Measurements from ENCODE around the gene LSM11. TPM values are rescaled to one million over a fixed set of nuclear protein-coding genes. Genes with fewer than 3 reads are reported as not detected.
"Not testable (repeated sequence)": the region's sequence is repeated elsewhere in the genome, so short reads cannot be mapped to it uniquely, and the experiment has no call there.

Gene LSM11
- total RNA-seq, result 10 to 100 TPM in 4 of 8 experiments, 1 to 10 TPM in 4; 2.0 to 22.2 (median 11.4) TPM

DNA sequence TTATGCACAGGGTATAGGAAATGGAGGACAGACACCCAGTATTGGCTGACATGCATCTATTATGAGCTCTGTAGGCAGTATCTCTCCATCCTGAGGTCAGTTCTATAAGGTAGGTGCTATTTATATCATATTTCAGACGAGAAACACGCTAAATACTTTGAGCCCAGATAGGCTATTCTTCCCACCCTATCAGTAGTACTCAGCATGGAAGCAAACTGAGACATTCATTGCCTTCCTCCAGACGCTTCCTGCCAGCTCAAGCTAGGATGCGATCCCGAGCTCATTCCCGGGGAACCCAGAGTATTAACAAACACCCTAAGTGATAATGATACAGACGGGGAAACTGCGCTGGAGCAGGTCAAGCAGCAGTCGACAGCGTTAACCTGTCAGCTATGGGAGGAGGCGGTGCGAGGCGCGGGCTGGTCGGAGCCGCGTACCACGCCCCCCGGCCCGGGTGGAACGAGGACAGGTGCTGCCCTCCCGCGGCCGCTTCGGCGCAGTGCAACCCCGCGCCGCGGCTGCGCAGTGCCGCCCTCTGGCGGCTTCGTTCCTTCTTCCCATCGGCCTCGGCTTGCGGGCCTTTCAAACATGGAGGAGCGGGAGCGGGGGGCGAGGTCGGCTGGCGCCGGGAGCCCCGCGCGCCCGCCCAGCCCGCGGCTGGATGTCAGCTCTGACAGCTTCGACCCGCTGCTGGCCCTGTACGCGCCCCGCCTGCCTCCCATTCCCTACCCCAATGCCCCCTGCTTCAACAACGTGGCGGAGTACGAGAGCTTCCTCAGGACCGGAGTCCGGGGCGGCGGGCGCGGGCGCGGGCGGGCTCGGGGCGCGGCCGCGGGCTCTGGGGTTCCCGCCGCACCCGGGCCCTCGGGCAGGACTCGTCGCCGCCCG lies at the start of gene LSM11:
Gene LSM11, plus strand, starts transcription at position 550 of the 888 bp plus-strand sequence. Its CDS starts 39 bp downstream, at position 589.
- peak; percentile 74 to 93 (median 90) for ATAC-seq (replicated peaks in 6 of 8)
- in situ Hi-C loops (cut with MboI; ENCODE audit: low pct_unique_long_range_greater_than_20kb in 2 of 9, low sequenced_read_pairs in 9 of 9, unreplicated experiment in 9 of 9), result loop anchor here in 4 of 9 experiments (25.0 kb wide), 2 partner anchors 406 to 606 kb away; partner anchors contain the start of gene MED7 (in 1 of the 4)
- H3K4me3 ChIP-seq, result peak within 1 kb of the TSS; percentile 59 to 88 (median 79)
- WGBS, 10 experiments, result 0 to 20% (median 0%) methylated on average over 1 to 13 of the region's 79 CpGs; no CpG with 5 or more reads in 3 of the 10 experiments
- peak within 1 kb of the TSS; percentile 18 to 45 for H3K27ac ChIP-seq
- peaks cover 0 to 6% of the 10 kb centered on the region in 2 donors for H3K4me1 ChIP-seq (replicated peaks in 1 of 2)

DNA sequence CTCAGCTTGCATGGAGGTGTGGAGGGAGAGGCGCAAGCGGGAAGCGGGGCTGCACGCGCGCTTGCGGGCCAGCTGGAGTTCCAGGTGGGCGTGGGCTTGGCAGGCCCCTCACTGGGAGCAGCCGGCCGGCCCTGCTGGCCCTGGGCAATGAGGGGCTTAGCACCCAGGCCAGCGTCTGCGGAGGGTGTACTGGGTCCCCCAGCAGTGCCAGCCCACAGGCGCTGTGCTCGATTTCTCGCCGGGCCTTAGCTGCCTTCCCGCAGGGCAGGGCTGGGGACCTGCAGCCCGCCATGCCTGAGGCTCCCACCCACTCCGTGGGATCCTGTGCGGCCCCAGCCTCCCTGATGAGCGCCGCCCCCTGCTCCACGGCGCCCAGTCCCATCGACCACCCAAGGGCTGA lies 49.7 kb upstream of the LSM11 start:
- H3K4me1 ChIP-seq (replicated peaks in 1 of 2); in situ Hi-C loops (cut with MboI; ENCODE audit: low pct_unique_long_range_greater_than_20kb in 2 of 9, low sequenced_read_pairs in 9 of 9, unreplicated experiment in 9 of 9); ATAC-seq (replicated peaks in 6 of 8); H3K4me3 ChIP-seq; H3K27ac ChIP-seq: not testable (repeated sequence)
- 20% methylated on average over 1 of the region's 25 CpGs; no CpG with 5 or more reads in 9 of the 10 experiments for WGBS, 10 experiments

DNA sequence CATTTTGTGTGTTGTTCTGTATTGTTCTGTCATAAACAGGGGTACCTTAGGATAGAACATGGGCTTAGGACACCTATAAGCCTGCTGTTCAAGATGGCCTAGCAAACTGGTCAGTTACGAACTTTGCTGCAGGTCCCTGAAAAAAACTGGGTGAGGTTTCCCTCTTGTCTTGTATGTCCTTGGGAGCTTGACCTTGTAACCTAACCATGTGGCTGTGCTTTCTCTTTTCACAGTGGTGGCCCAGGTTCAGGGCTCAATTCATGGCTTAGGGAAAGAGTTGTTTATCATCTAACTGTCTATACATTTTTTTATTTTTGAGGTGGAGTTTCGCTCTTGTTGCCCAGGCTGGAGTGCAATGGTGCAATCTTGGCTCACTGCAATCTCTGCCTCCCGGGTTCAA lies 47.4 kb upstream of the LSM11 start:
- WGBS, 10 experiments, result 50 to 100% (median 80%) methylated on average over 1 to 2 of the region's 3 CpGs; no CpG with 5 or more reads in 4 of the 10 experiments
- H3K27ac ChIP-seq; ATAC-seq (replicated peaks in 6 of 8); H3K4me1 ChIP-seq (replicated peaks in 1 of 2); H3K4me3 ChIP-seq; in situ Hi-C loops (cut with MboI; ENCODE audit: low pct_unique_long_range_greater_than_20kb in 2 of 9, low sequenced_read_pairs in 9 of 9, unreplicated experiment in 9 of 9): not testable (repeated sequence)

DNA sequence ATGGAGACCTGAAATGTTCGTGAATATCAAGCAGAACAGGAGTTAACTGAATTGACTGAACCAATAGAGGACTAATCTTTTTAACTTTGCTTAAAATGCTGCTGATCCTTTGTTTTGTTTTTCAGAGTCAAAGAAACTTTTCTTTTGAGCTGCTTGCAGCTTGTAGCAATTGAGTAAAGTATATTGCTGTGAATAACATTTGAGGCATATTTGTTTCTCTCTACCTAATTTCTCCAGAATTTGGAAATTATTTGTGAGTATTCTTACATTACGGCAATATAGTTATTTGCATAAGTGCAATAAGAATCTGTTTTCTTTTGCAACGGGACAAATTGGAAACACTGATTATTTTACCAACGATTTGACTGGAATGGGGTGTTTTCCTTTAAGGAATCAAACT lies 44.8 kb upstream of the LSM11 start:
- in situ Hi-C loops (cut with MboI; ENCODE audit: low pct_unique_long_range_greater_than_20kb in 2 of 9, low sequenced_read_pairs in 9 of 9, unreplicated experiment in 9 of 9), result not testable (repeated sequence)

DNA sequence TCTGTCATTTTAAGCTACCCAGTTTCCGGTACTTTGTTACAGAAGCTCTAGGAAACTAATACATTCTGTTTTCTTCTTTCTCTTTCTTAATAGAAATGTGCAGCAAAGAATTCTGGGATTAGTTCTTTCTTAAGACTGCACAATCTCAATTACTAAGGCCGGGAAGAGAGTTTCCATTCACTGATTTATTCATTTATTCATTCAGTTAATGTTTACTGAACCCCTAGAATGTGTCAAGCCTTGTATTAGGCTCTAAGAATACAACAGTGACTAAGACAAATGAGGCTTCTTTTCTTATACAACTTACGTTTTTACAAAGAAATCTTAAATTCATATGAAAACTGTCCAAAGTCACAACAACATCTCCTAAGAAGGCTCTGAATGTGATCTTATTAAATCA lies 39.8 kb upstream of the LSM11 start:
- in situ Hi-C loops (cut with MboI; ENCODE audit: low pct_unique_long_range_greater_than_20kb in 2 of 9, low sequenced_read_pairs in 9 of 9, unreplicated experiment in 9 of 9), result loop anchor here in 3 of 9 experiments (25.0 kb wide), 2 partner anchors 216 to 366 kb away; a partner anchor contains a TSS
- no peaks in the 10 kb centered on the region for H3K4me1 ChIP-seq (replicated peaks in 1 of 2)
- H3K27ac ChIP-seq, result no peak overlapping the region
- ATAC-seq (replicated peaks in 6 of 8), result no peak
- WGBS, 10 experiments, result 30 to 89% (median 63%) methylated on average over 1 to 3 of the region's 3 CpGs
- H3K4me3 ChIP-seq, result no peak overlapping the region

More for the DNA sequence above, 44.8 kb upstream of the LSM11 start:
- ATAC-seq (replicated peaks in 6 of 8); H3K4me3 ChIP-seq; H3K4me1 ChIP-seq (replicated peaks in 1 of 2); H3K27ac ChIP-seq: not testable (repeated sequence)
- WGBS, 10 experiments, result 61 to 100% (median 72%) methylated on average over 1 to 4 of the region's 4 CpGs

DNA sequence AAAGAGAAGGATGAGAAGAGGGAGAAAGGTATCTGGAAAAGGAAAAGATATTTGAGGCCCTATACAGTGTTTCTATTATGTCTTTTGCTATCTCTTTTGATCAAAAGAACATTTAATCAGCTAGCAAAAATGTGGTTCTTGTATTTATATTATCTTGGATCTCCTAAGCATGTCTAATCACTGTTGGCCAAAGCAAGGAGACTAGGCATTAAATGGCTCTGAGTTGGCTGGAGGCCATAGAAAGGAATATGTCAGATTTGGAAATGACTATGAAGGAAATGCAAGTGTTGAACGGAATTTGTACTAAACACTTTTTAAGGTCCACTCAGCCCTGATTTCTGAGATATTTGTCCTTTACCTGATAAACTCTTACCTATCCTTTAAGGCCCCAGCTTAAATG lies 34.6 kb upstream of the LSM11 start:
- 60 to 100% (median 87%) methylated on average over 1 of the region's 1 CpG; no CpG with 5 or more reads in 4 of the 10 experiments for WGBS, 10 experiments
- H3K27ac ChIP-seq, result no peak overlapping the region
- H3K4me1 ChIP-seq (replicated peaks in 1 of 2), result no peaks in the 10 kb centered on the region
- in situ Hi-C loops (cut with MboI; ENCODE audit: low pct_unique_long_range_greater_than_20kb in 2 of 9, low sequenced_read_pairs in 9 of 9, unreplicated experiment in 9 of 9), result loop anchor here in 3 of 9 experiments (25.0 kb wide), 2 partner anchors 222 to 372 kb away; a partner anchor contains a TSS
- ATAC-seq (replicated peaks in 6 of 8), result no peak
- H3K4me3 ChIP-seq, result no peak overlapping the region

DNA sequence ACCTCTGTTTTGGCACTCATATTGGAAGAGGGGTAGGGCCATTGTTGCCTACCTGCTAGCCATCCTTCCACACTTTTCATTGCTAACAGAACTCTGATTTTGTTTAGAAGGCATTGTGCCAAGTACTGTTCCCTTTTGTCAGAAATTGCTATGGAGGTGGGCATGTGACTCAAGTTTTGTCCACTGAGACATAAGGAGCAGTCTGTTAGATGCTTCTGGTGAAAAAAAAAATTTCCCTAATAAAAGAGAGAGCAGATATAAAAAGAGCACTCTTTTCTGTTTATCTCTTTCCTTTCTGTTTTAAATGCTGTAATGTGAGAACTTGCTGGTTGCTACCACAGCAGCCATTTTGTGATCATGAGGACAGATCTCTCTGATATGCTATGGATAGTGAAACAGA lies 34.2 kb upstream of the LSM11 start:
- in situ Hi-C loops (cut with MboI; ENCODE audit: low pct_unique_long_range_greater_than_20kb in 2 of 9, low sequenced_read_pairs in 9 of 9, unreplicated experiment in 9 of 9), result loop anchor here in 3 of 9 experiments (25.0 kb wide), 2 partner anchors 222 to 372 kb away; a partner anchor contains a TSS
- Histone ChIP-seq H3K27ac (no peak overlapping the region), H3K4me1 (replicated peaks in 1 of 2) (no peaks in the 10 kb centered on the region), H3K4me3 (no peak overlapping the region)
- no peak for ATAC-seq (replicated peaks in 6 of 8)

DNA sequence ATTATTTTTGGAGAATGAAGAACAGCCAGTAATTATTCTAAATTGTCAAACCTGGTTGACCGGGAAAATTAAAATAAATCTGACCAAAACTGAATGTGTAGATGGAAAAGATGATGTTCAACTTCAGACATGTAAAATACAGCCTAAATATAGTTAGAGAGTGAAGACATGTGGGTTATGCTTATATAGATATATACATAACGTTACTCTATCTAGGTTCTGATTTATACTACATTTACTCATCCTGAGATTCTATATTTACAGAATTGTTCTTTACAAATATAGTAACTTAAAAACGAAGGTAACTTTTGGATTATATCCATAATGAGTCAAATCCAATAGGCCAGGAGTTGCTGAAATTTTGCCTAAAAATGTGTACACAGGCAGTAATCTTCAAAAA lies 33.1 kb upstream of the LSM11 start:
- Histone ChIP-seq H3K4me3 (no peak overlapping the region), H3K4me1 (replicated peaks in 1 of 2) (no peaks in the 10 kb centered on the region), H3K27ac (no peak overlapping the region)
- WGBS, 10 experiments, result 5 to 85% (median 71%) methylated on average over 1 to 3 of the region's 3 CpGs
- in situ Hi-C loops (cut with MboI; ENCODE audit: low pct_unique_long_range_greater_than_20kb in 2 of 9, low sequenced_read_pairs in 9 of 9, unreplicated experiment in 9 of 9), result loop anchor here in 3 of 9 experiments (25.0 kb wide), 2 partner anchors 223 to 373 kb away; a partner anchor contains a TSS
- ATAC-seq (replicated peaks in 6 of 8), result no peak

DNA sequence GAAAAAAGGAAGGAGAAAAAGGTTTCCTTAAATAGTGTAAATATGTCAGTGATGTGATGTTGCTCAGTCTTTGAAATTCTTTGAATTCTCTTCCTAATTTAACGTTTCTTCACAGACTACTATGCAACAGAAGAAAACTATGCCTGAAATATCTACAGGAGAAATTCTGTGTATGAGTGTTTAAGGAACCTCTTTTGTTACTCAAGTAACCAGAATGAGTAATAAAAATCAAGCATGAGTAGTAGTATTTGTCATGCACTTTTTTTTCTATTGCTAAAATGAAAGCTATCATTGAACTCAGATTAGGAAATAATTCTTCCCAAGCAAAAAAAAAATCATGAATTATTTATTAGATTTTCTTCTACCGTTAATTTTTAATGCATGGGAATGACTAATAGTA lies 32.6 kb upstream of the LSM11 start:
- H3K4me1 ChIP-seq (replicated peaks in 1 of 2), result no peaks in the 10 kb centered on the region
- H3K27ac ChIP-seq, result no peak overlapping the region
- in situ Hi-C loops (cut with MboI; ENCODE audit: low pct_unique_long_range_greater_than_20kb in 2 of 9, low sequenced_read_pairs in 9 of 9, unreplicated experiment in 9 of 9), result loop anchor here in 3 of 9 experiments (25.0 kb wide), 2 partner anchors 224 to 374 kb away; a partner anchor contains a TSS
- H3K4me3 ChIP-seq, result no peak overlapping the region
- 0 to 89% (median 70%) methylated on average over 2 of the region's 2 CpGs for WGBS, 10 experiments
- no peak for ATAC-seq (replicated peaks in 6 of 8)

DNA sequence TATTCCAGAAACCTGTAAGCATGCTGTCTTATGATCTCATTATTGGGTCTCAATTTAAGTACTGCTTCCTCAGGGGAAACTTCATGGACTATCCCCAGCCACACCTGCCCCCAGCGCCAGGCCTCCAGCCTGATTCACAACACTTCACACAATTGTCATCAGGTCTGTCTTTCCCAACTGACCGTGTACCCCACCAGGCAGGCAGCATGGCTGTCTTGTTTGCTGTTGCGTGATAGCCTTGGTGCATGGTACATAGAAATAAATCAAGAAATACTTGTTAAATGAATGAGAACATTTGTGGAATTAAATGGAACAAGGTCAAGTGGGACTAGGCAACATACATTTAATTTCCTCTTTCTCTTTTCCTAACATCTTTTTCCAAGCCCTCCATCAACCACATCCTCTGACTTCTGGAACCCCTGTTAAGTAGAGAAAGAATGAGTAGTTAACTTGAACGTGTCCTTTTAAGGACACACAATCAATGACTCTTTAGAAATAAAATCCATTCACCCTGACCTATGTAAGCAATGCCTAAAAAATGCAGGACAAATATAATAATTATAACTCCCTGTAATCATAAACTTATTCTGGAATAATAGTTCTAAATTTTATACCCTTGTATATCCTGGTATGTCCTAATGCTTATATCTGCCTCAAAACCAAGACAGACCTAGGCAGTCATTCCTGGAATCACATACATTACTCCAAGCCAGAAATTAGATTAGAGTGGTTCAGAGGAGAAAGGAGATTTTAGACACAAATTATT lies 29.5 kb upstream of the LSM11 start:
- Histone ChIP-seq H3K4me3 (no peak overlapping the region), H3K4me1 (replicated peaks in 1 of 2) (no peaks in the 10 kb centered on the region), H3K27ac (no peak overlapping the region)
- WGBS, 10 experiments, result 17 to 100% (median 86%) methylated on average over 1 to 3 of the region's 4 CpGs; no CpG with 5 or more reads in 1 of the 10 experiments
- ATAC-seq (replicated peaks in 6 of 8), result peak in 3 of 8 experiments; percentile 61 to 69 (median 66)
- in situ Hi-C loops (cut with MboI; ENCODE audit: low pct_unique_long_range_greater_than_20kb in 2 of 9, low sequenced_read_pairs in 9 of 9, unreplicated experiment in 9 of 9), result loop anchor here in 3 of 9 experiments (25.0 kb wide), 2 partner anchors 227 to 377 kb away; a partner anchor contains a TSS

DNA sequence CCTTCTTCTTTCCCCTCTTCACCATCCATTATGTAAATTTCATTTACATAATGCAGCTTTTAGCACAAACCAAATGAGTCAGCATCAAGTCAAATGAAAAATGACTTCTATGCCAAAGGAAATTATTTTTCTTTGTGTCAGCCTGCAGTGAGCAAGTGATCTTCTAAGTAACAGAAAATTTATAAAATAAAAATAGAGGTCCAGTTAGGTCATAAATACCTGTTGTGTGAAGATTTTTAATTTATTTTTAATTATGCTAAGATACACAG lies 29.0 kb upstream of the LSM11 start:
- H3K4me3 ChIP-seq, result no peak overlapping the region
- in situ Hi-C loops (cut with MboI; ENCODE audit: low pct_unique_long_range_greater_than_20kb in 2 of 9, low sequenced_read_pairs in 9 of 9, unreplicated experiment in 9 of 9), result loop anchor here in 3 of 9 experiments (25.0 kb wide), 2 partner anchors 227 to 377 kb away; a partner anchor contains a TSS
- peak in 3 of 8 experiments; percentile 18 to 55 (median 43) for ATAC-seq (replicated peaks in 6 of 8)
- no peak overlapping the region for H3K27ac ChIP-seq
- H3K4me1 ChIP-seq (replicated peaks in 1 of 2), result no peaks in the 10 kb centered on the region

DNA sequence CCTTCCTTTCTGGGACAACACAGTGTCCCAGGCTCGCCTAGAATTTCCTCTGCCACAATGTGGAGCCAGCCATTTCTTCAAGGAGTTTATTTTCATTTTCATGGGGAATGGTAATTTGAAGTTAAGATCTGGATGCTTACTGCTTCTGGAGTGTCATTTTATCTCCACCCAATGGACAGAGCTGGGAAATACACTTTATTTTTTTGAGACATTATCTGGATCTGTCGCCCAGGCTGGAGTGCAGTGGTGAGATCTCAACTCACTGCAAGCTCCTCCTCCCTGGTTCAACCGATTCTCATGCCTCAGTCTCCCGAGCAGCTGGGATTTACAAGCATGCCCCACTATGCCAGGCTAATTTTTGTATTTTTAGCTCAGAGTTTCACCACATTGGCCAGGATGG lies 25.0 kb upstream of the LSM11 start:
- peak; percentile 68 to 93 (median 82) for ATAC-seq (replicated peaks in 6 of 8)
- in situ Hi-C loops (cut with MboI; ENCODE audit: low pct_unique_long_range_greater_than_20kb in 2 of 9, low sequenced_read_pairs in 9 of 9, unreplicated experiment in 9 of 9), result loop anchor here in 3 of 9 experiments (25.0 kb wide), 2 partner anchors 231 to 381 kb away; a partner anchor contains a TSS
- WGBS, 10 experiments, result 0 to 57% (median 6%) methylated on average over 1 to 4 of the region's 4 CpGs; no CpG with 5 or more reads in 2 of the 10 experiments
- no peak overlapping the region for H3K27ac ChIP-seq
- H3K4me3 ChIP-seq, result no peak overlapping the region
- H3K4me1 ChIP-seq (replicated peaks in 1 of 2), result no peaks in the 10 kb centered on the region

DNA sequence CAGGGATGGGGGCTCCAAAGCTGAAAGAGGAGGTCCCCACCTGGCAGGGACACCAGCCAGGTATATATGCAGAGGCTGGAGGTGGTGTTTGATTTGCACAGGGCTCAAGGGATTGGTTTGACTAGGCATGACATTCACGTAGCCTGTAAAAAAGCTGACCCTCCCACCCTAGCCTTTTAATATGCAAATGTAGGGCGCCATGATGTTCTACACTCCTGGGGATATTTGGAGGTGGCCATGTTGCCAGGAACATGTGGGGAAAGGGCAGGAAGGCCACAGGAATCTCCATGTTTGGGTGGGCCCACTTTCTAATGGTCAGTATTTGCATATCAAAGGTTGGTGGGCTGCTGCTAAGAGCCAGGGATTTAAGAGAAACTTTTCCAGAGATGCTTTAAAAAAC lies 24.3 kb upstream of the LSM11 start:
- WGBS, 10 experiments, result 44 to 90% (median 54%) methylated on average over 1 to 2 of the region's 2 CpGs; no CpG with 5 or more reads in 4 of the 10 experiments
- Histone ChIP-seq H3K4me1 (replicated peaks in 1 of 2) (no peaks in the 10 kb centered on the region), H3K27ac (no peak overlapping the region), H3K4me3 (no peak overlapping the region)
- ATAC-seq (replicated peaks in 6 of 8), result peak in 2 of 8 experiments; percentile 8 to 34
- in situ Hi-C loops (cut with MboI; ENCODE audit: low pct_unique_long_range_greater_than_20kb in 2 of 9, low sequenced_read_pairs in 9 of 9, unreplicated experiment in 9 of 9), result loop anchor here in 3 of 9 experiments (25.0 kb wide), 2 partner anchors 232 to 382 kb away; a partner anchor contains a TSS

All from motor neuron (in vitro differentiated cells).